Measurements from ENCODE around the gene SLC34A1.

The SLC34A1 gene

DNA sequence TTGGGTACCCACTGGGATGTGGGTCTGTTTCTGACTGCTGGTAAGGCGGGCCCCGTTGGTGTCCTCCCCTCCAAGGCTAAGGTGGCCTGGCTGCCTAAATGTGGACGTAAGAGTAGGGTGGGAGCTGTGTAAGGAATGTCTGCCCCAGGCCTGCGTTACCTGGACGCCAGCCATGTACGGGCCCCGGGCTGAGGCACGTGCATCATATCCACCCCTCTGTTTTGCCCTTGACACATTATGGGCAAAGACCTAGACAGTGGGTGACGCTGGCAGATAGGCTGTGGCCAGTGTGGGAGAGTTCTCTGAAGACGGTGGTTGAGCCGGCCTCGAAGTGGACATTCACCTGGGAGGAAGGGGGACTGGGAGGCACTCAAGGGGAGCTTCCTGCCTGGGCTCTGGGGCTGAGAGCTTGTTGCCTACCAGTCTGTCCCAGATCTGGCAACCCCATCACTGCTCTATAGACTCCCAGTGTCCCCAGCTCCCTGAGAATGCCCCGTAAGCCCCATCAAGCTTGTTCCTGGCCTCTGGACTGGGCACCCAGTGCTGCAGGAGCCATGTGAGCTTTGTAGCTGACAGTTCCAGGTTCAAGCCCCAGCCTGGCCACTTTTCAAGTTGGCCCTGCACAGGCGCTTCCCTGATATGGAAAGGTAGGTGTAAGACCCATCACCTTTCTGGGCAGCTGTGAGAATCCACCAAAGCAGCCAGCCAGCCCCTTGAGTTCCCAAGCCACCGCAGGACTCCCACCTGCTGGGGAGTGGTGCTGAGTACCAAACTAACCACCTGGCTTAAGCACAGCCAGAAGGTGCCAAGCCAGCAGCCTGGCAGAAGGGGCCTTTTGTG, 59.1 kb downstream of the SLC34A1 start:
- Histone ChIP-seq H3K4me3 (ENCODE audit: extremely low read depth, insufficient read depth, low read length, poor library complexity, severe bottlenecking) (no peak overlapping the region), H3K4me1 (ENCODE audit: control insufficient read depth, insufficient read depth, low read length, poor library complexity, severe bottlenecking) (peaks cover 12% of the 10 kb centered on the region), H3K36me3 (ENCODE audit: control insufficient read depth, insufficient read depth, low read length) (peaks cover 19% of the 10 kb centered on the region), H3K9me3 (ENCODE audit: control insufficient read depth, low read length) (no peaks in the 10 kb centered on the region), H3K27ac (ENCODE audit: low read depth, low read length, severe bottlenecking) (no peak overlapping the region)
- 96 to 97% methylated on average over 9 to 15 of the region's 15 CpGs for WGBS, 2 experiments (ENCODE audit: insufficient coverage in 2 of 2)

DNA sequence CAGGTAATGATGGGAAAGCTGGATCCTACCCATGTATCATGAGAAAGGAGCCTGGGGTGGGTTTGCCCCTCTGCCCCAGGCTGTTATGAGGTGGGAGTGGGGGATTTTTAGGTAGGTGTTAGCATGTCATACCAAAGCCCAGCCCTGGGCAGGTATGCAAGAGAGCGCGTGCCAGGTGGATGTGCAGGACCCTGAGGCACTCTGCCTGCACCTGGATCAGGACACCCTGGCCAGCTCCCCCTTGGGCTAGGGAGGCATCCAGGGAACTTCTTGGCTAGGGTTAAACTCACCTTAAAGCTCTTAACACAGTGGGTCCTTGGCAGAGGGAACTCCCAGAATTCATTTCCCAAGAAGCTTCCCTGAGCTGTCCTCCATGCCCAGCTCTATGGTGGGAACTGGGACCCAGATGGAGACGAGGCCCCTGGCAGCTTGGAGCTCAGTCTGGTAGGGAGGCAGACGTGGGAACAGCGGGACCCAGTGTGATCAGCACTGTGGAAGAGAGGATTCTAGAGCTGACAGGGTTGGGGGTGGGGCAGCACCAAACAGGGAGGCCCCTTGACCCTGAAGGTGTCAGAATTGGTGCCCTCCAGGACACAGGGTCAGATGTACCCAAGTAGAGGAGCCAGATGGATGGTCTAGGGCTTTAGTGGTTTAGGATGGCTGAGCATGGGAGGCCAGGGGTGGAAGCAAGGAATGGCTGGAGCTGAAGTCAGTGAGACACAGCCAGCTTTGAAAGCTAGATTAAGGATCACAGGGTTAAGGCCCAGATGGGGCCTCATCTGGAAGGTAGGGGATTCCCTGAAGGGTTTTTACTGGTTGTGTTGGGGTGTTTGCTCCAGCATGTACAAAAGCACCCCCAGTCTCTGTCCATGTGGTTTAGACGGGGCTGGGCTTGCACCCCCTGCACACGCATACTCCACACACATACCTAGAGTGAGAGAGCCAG, 60.1 kb downstream of the SLC34A1 start:
- Histone ChIP-seq H3K4me1 (ENCODE audit: control insufficient read depth, insufficient read depth, low read length, poor library complexity, severe bottlenecking) (peaks cover 12% of the 10 kb centered on the region), H3K9me3 (ENCODE audit: control insufficient read depth, low read length) (no peaks in the 10 kb centered on the region), H3K36me3 (ENCODE audit: control insufficient read depth, insufficient read depth, low read length) (peaks cover 15% of the 10 kb centered on the region), H3K4me3 (ENCODE audit: extremely low read depth, insufficient read depth, low read length, poor library complexity, severe bottlenecking) (no peak overlapping the region), H3K27ac (ENCODE audit: low read depth, low read length, severe bottlenecking) (no peak overlapping the region)
- WGBS, 2 experiments (ENCODE audit: insufficient coverage in 2 of 2) = 73 to 90% methylated on average over 5 of the region's 7 CpGs

DNA sequence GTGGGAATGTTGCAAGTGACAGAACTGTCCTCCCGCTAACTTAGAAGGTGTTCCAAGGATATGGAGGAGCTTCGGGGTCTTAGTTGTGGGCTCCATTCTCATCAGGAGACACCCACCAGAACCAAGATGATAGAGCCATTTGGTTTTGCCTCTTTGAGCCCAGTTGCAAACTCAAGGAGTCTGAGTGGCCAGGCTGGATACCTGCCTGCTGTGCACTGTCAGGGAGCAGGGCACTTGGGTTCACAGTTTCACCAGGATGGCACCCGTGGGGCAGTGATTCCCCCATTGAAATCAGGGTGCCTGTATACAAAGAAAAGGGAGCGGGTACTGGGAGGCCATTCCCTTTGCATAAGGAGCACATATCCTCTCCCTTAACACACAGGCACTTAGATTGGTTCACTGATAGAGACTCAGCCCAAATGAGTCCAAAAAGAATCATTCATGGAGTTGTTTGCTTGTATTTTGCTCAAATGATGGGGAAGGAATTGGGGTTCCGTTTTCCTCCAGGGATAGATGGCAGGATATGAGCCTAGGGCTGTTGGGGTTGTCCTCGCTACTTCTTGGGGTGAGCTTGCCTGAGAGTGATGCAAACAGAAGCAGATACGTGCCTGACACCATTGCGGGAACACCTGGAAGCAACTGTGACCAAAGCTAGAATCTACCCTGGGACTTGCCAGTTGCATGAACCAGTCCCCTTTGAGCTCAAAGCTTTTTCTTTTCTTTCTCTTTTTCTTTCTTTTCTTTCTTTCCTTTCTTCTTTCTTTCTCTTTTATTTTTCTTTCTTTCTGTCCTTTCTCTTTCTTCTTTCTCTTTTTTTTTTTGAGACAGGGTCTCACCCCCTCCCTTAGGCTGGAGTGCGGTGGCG, 61.0 kb downstream of the SLC34A1 start:
- Histone ChIP-seq H3K4me3 (ENCODE audit: extremely low read depth, insufficient read depth, low read length, poor library complexity, severe bottlenecking) (no peak overlapping the region), H3K9me3 (ENCODE audit: control insufficient read depth, low read length) (no peaks in the 10 kb centered on the region), H3K36me3 (ENCODE audit: control insufficient read depth, insufficient read depth, low read length) (peaks cover 14% of the 10 kb centered on the region), H3K27ac (ENCODE audit: low read depth, low read length, severe bottlenecking) (no peak overlapping the region), H3K4me1 (ENCODE audit: control insufficient read depth, insufficient read depth, low read length, poor library complexity, severe bottlenecking) (peaks cover 12% of the 10 kb centered on the region)
- WGBS, 2 experiments (ENCODE audit: insufficient coverage in 2 of 2) = 90 to 98% methylated on average over 6 to 7 of the region's 10 CpGs

DNA sequence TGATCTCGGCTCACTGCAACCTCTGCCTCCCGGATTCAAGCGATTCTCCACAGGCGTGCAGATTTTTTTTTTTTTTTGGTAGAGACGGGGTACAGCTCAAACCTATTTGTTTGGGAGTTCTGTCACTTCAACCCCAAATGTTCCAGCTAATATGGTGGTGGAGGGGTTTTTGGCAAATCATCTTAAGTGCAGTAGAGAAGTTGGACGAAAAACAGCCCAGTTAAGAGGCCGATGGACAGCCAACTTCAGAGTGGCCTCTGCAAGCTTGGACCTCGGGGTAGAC, 61.6 kb downstream of the SLC34A1 start:
- Histone ChIP-seq H3K4me1 (ENCODE audit: control insufficient read depth, insufficient read depth, low read length, poor library complexity, severe bottlenecking) (peaks cover 12% of the 10 kb centered on the region), H3K36me3 (ENCODE audit: control insufficient read depth, insufficient read depth, low read length) (peaks cover 9% of the 10 kb centered on the region), H3K9me3 (ENCODE audit: control insufficient read depth, low read length) (no peaks in the 10 kb centered on the region), H3K4me3 (ENCODE audit: extremely low read depth, insufficient read depth, low read length, poor library complexity, severe bottlenecking) (peak overlapping the region; percentile 58), H3K27ac (ENCODE audit: low read depth, low read length, severe bottlenecking) (no peak overlapping the region)
- WGBS, 2 experiments (ENCODE audit: insufficient coverage in 2 of 2) = 20 to 58% methylated on average over 1 to 3 of the region's 8 CpGs

DNA sequence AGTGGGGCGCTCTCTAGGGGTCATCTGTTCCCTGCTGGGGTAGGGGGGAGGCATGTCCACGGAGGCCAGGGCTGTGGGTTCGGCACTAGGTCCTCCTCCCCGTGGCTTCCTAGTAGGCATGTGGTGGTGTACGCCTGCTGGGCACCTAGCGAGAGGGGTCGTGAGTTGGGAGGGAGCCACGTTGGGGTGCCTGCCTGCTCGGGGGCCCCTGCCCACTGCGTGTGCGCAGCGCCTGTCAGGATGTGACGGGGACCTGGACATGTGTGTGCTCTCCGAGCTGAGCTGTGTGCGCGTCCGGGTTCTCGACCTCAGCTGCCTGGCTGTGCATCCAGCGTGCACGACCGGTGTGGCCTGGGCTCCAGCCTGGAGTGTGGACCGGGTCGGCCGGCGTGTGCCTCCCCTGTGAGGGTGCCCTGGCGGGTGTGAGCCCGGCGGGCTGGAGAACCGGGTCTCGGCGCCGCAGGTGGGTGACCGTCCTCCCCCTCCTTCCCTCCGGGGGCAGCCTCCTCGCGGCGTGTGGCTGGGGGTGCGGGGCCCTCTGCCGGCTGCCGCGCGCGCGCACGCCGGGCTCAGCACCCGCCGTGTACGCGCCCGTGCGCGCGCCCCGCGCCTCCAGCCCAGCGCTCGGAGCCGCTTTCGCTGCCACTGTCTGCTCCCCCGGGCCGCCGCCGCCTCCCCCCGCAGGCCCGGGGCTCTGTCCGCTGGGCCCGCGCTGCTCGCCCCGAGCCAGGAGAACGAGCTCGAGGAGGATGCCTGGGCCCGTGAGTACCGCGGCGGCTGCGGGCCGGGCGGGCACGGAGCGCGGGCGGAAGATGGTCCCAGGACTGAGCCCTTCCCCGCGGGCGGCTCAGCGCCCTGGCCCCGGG, 62.2 kb downstream of the SLC34A1 start, which contains the start of gene PRR7:
Gene PRR7 (plus strand): TSS at position 615 of the 866 bp plus-strand sequence. CDS start 8,254 bp downstream, outside the sequence.
- WGBS, 2 experiments (ENCODE audit: insufficient coverage in 2 of 2) = 4 to 5% methylated on average over 60 to 68 of the region's 89 CpGs
- H3K4me1 ChIP-seq (ENCODE audit: control insufficient read depth, insufficient read depth, low read length, poor library complexity, severe bottlenecking) = peaks cover 12% of the 10 kb centered on the region

DNA sequence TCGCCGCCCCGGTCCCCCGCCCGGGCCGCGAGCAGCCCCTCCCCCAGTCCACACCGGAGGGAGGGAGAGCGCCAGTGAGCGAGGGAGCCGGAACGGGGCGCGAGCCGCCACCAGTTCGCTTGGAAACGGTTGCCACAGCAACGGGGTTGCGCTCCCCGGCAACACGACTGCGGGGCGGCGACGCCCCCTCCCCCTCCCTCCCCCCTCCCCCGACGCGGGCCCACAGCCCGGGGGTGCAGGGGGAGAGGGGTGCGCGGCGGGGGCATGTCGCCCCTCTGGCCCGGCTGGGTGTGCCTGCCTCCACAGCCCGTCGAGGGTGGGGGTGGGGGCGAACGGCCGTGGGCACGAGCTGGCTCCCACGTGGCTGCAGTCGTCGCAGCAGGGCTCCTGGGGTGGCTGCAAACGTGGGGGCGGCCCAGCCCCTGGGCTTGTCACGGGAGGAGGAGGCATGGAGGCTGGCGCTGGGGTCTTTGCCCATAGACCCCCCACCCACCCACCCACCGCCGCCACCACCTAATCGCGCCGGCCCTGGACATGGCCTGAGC, 62.9 kb downstream of the SLC34A1 start:
- peaks cover 7% of the 10 kb centered on the region for H3K36me3 ChIP-seq (ENCODE audit: control insufficient read depth, insufficient read depth, low read length)
- H3K4me1 ChIP-seq (ENCODE audit: control insufficient read depth, insufficient read depth, low read length, poor library complexity, severe bottlenecking) = peaks cover 11% of the 10 kb centered on the region
- no peaks in the 10 kb centered on the region for H3K9me3 ChIP-seq (ENCODE audit: control insufficient read depth, low read length)
- H3K27ac ChIP-seq (ENCODE audit: low read depth, low read length, severe bottlenecking) = peak overlapping the region; percentile 83
- 0 to 2% methylated on average over 1 to 11 of the region's 52 CpGs for whole genome bisulfite sequencing, 2 experiments (ENCODE audit: insufficient coverage in 2 of 2)
- peak overlapping the region; percentile 58 for H3K4me3 ChIP-seq (ENCODE audit: extremely low read depth, insufficient read depth, low read length, poor library complexity, severe bottlenecking)

More for the DNA sequence above, 62.2 kb downstream of the SLC34A1 start, which contains the start of gene PRR7:
- peaks cover 7% of the 10 kb centered on the region for H3K36me3 ChIP-seq (ENCODE audit: control insufficient read depth, insufficient read depth, low read length)
- peak within 1 kb of the TSS; percentile 58 for H3K4me3 ChIP-seq (ENCODE audit: extremely low read depth, insufficient read depth, low read length, poor library complexity, severe bottlenecking)
- peak within 1 kb of the TSS; percentile 83 for H3K27ac ChIP-seq (ENCODE audit: low read depth, low read length, severe bottlenecking)
- no peaks in the 10 kb centered on the region for H3K9me3 ChIP-seq (ENCODE audit: control insufficient read depth, low read length)

DNA sequence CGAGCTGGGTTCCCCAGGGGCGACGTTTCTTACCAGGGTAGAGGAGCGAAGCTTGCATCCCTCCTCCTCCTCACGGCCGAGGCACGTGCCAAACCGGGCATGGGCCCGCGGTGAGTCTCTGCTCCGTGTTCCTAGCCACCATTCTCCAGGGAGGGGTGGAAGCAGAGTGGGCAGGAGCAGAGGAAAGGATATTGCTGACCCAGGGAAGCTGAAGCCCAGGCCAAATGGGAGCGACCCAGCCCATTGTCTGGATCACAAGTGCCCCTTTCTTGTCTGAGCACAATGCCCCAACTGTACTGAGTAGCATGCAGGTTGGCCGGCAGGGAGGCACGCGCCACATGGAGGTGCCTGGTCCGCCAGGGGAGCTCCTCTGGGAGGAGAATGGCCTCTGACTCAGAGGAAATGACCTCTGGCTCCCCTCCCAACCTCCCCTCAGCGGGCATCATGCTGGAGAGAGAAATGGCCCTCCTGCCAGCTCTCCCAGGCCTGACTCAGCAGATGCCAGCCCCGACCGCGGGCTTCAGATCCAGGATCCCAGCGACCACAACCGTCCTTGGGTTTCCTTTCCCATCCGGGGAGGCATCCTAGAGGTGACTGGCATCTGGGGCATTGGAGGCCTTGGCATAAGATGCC, 63.5 kb downstream of the SLC34A1 start:
- peaks cover 9% of the 10 kb centered on the region for H3K4me1 ChIP-seq (ENCODE audit: control insufficient read depth, insufficient read depth, low read length, poor library complexity, severe bottlenecking)
- peak overlapping the region; percentile 83 for H3K27ac ChIP-seq (ENCODE audit: low read depth, low read length, severe bottlenecking)
- 11 to 23% methylated on average over 14 to 16 of the region's 23 CpGs for WGBS, 2 experiments (ENCODE audit: insufficient coverage in 2 of 2)
- peaks cover 4% of the 10 kb centered on the region for H3K36me3 ChIP-seq (ENCODE audit: control insufficient read depth, insufficient read depth, low read length)
- H3K9me3 ChIP-seq (ENCODE audit: control insufficient read depth, low read length) = no peaks in the 10 kb centered on the region
- peak overlapping the region; percentile 58 for H3K4me3 ChIP-seq (ENCODE audit: extremely low read depth, insufficient read depth, low read length, poor library complexity, severe bottlenecking)

Data from mesodermal cell (in vitro differentiated cells).